SK-N-SH treated with all-trans-retinoic acid at 6 μM for 48 hours (cell line): ENCODE results near the gene RTN1.

Experiments used
- ATAC-seq: fragments of 200-7000 bp; cut with Tn5 transposase; 3 replicates; pipeline ENCODE4 v1.9.1; 2020; ENCODE audit warnings: mild to moderate bottlenecking, moderate library complexity
- ARNTL ChIP-seq: fragments of 450-650 bp; formaldehyde crosslinking; IDR thresholded peaks from 2 replicates; pipeline ENCODE4 v1.5.0; 2020; ENCODE audit warnings: low read depth, mild to moderate bottlenecking, moderate library complexity, borderline replicate concordance
- CSDC2 ChIP-seq: fragments of 250-450 bp; sonication (Bioruptor Pico); IDR thresholded peaks from 2 replicates; pipeline ENCODE4 v1.5.0; 2020; ENCODE audit warnings: mild to moderate bottlenecking, moderate library complexity
- ESRRG ChIP-seq: fragments of 250-450 bp; sonication (Bioruptor Pico); IDR thresholded peaks from 2 replicates; pipeline ENCODE4 v1.6.1; 2021; ENCODE audit warnings: mild to moderate bottlenecking
- GLIS3 ChIP-seq: fragments of 250-450 bp; sonication (Bioruptor Pico); IDR thresholded peaks from 2 replicates; pipeline ENCODE4 v1.5.0; 2020; ENCODE audit warnings: mild to moderate bottlenecking, moderate library complexity
- ISL1 ChIP-seq: fragments of 250-450 bp; sonication (Bioruptor Pico); IDR thresholded peaks from 2 replicates; pipeline ENCODE4 v2.1.2; 2022; ENCODE audit warnings: mild to moderate bottlenecking, moderate library complexity
- OSR1 ChIP-seq: fragments of 250-450 bp; sonication (Bioruptor Pico); IDR thresholded peaks from 2 replicates; pipeline ENCODE4 v1.8.0; 2022; ENCODE audit warnings: moderate library complexity, mild to moderate bottlenecking, inconsistent platforms
- SNAI2 ChIP-seq: fragments of 250-450 bp; sonication (Bioruptor Pico); IDR thresholded peaks from 2 replicates; pipeline ENCODE4 v1.5.0; 2020; ENCODE audit warnings: mild to moderate bottlenecking, moderate library complexity
- TCF4 ChIP-seq: fragments of 250-450 bp; sonication (Bioruptor Pico); IDR thresholded peaks from 2 replicates; pipeline ENCODE4 v1.8.0; 2021; ENCODE audit warnings: mild to moderate bottlenecking, moderate library complexity, borderline replicate concordance
- TOX ChIP-seq: fragments of 250-450 bp; sonication (Bioruptor Pico); IDR thresholded peaks from 2 replicates; pipeline ENCODE4 v1.8.0; 2021; ENCODE audit warnings: mild to moderate bottlenecking, moderate library complexity, borderline replicate concordance
- ZC3H10 ChIP-seq: fragments of 250-450 bp; sonication (Bioruptor Pico); IDR thresholded peaks from 2 replicates; pipeline ENCODE4 v1.5.1; 2021; ENCODE audit warnings: mild to moderate bottlenecking, moderate library complexity
- ZFP3 ChIP-seq: fragments of 250-450 bp; sonication (Bioruptor Pico); IDR thresholded peaks from 2 replicates; pipeline ENCODE4 v1.5.0; 2020; ENCODE audit warnings: mild to moderate bottlenecking, moderate library complexity
- ZFP30 ChIP-seq: fragments of 450-650 bp; formaldehyde crosslinking; IDR thresholded peaks from 2 replicates; pipeline ENCODE4 v1.5.0; 2022; ENCODE audit warnings: mild to moderate bottlenecking, moderate library complexity
- ZNF70 ChIP-seq: fragments of 450-650 bp; formaldehyde crosslinking; IDR thresholded peaks from 2 replicates; pipeline ENCODE4 v1.5.0; 2020; ENCODE audit warnings: mild to moderate bottlenecking, moderate library complexity
- ZNF8 ChIP-seq: fragments of 450-650 bp; formaldehyde crosslinking; IDR thresholded peaks from 2 replicates; pipeline ENCODE4 v1.5.0; 2020; ENCODE audit warnings: mild to moderate bottlenecking, moderate library complexity
- TF ChIP-seq, protein P1 (sequence below): fragments of 250-450 bp; sonication (Bioruptor Pico); IDR thresholded peaks from 2 replicates; pipeline ENCODE4 v1.8.0; 2020; ENCODE audit warnings: mild to moderate bottlenecking, moderate library complexity, borderline replicate concordance
- TF ChIP-seq, protein P2 (sequence below): fragments of 250-450 bp; sonication (Bioruptor Pico); IDR thresholded peaks from 2 replicates; pipeline ENCODE4 v1.5.0; 2020; ENCODE audit warnings: mild to moderate bottlenecking, moderate library complexity
- TF ChIP-seq, protein P3 (sequence below): fragments of 250-450 bp; sonication (Bioruptor Pico); IDR thresholded peaks from 2 replicates; pipeline ENCODE4 v1.5.1; 2021; ENCODE audit warnings: mild to moderate bottlenecking, moderate library complexity
- TF ChIP-seq, protein P4 (sequence below): fragments of 250-450 bp; sonication (Bioruptor Pico); IDR thresholded peaks from 2 replicates; pipeline ENCODE4 v1.8.0; 2021; ENCODE audit warnings: low read depth, mild to moderate bottlenecking, moderate library complexity, borderline replicate concordance
- TF ChIP-seq, protein P5 (sequence below): fragments of 250-450 bp; sonication (Bioruptor Pico); IDR thresholded peaks from 2 replicates; pipeline ENCODE4 v1.5.1; 2020; ENCODE audit warnings: low read depth, mild to moderate bottlenecking, moderate library complexity

Gene RTN1

GRCh38 chr14:59771577-59771976, 99.0 kb downstream of the RTN1 start:
- ATAC-seq = no peak; the same call in 2 of the 3 replicates
- TF ChIP-seq, protein P1, sequence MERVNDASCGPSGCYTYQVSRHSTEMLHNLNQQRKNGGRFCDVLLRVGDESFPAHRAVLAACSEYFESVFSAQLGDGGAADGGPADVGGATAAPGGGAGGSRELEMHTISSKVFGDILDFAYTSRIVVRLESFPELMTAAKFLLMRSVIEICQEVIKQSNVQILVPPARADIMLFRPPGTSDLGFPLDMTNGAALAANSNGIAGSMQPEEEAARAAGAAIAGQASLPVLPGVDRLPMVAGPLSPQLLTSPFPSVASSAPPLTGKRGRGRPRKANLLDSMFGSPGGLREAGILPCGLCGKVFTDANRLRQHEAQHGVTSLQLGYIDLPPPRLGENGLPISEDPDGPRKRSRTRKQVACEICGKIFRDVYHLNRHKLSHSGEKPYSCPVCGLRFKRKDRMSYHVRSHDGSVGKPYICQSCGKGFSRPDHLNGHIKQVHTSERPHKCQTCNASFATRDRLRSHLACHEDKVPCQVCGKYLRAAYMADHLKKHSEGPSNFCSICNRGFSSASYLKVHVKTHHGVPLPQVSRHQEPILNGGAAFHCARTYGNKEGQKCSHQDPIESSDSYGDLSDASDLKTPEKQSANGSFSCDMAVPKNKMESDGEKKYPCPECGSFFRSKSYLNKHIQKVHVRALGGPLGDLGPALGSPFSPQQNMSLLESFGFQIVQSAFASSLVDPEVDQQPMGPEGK = peak; percentile 87; the same call in 1 of the 2 replicates
- TF ChIP-seq ZNF8 (peak; percentile 12; the same call in 1 of the 2 replicates), ISL1 (CRISPR knock-in tag) (peak; percentile 99), GLIS3 (CRISPR knock-in tag) (peak; percentile 92; the same call in 1 of the 2 replicates), ZC3H10 (CRISPR knock-in tag) (no peak), ARNTL (CRISPR knock-in tag) (no peak), ZFP30 (CRISPR knock-in tag) (no peak; the same call in 1 of the 2 replicates), ESRRG (CRISPR knock-in tag) (0 out of 2 replicates have a peak, but pooled peaks have one; percentile 73), ZFP3 (CRISPR knock-in tag) (peak; percentile 68; the same call in 1 of the 2 replicates), TCF4 (peak; percentile 92), SNAI2 (CRISPR knock-in tag) (peak; percentile 94)
- TF ChIP-seq, protein P2, sequence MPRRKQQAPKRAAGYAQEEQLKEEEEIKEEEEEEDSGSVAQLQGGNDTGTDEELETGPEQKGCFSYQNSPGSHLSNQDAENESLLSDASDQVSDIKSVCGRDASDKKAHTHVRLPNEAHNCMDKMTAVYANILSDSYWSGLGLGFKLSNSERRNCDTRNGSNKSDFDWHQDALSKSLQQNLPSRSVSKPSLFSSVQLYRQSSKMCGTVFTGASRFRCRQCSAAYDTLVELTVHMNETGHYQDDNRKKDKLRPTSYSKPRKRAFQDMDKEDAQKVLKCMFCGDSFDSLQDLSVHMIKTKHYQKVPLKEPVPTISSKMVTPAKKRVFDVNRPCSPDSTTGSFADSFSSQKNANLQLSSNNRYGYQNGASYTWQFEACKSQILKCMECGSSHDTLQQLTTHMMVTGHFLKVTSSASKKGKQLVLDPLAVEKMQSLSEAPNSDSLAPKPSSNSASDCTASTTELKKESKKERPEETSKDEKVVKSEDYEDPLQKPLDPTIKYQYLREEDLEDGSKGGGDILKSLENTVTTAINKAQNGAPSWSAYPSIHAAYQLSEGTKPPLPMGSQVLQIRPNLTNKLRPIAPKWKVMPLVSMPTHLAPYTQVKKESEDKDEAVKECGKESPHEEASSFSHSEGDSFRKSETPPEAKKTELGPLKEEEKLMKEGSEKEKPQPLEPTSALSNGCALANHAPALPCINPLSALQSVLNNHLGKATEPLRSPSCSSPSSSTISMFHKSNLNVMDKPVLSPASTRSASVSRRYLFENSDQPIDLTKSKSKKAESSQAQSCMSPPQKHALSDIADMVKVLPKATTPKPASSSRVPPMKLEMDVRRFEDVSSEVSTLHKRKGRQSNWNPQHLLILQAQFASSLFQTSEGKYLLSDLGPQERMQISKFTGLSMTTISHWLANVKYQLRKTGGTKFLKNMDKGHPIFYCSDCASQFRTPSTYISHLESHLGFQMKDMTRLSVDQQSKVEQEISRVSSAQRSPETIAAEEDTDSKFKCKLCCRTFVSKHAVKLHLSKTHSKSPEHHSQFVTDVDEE (CRISPR knock-in tag) = peak; percentile 95
- TF ChIP-seq, protein P3, sequence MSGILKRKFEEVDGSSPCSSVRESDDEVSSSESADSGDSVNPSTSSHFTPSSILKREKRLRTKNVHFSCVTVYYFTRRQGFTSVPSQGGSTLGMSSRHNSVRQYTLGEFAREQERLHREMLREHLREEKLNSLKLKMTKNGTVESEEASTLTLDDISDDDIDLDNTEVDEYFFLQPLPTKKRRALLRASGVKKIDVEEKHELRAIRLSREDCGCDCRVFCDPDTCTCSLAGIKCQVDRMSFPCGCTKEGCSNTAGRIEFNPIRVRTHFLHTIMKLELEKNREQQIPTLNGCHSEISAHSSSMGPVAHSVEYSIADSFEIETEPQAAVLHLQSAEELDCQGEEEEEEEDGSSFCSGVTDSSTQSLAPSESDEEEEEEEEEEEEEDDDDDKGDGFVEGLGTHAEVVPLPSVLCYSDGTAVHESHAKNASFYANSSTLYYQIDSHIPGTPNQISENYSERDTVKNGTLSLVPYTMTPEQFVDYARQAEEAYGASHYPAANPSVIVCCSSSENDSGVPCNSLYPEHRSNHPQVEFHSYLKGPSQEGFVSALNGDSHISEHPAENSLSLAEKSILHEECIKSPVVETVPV (CRISPR knock-in tag) = peak; percentile 92
- TF ChIP-seq, protein P4, sequence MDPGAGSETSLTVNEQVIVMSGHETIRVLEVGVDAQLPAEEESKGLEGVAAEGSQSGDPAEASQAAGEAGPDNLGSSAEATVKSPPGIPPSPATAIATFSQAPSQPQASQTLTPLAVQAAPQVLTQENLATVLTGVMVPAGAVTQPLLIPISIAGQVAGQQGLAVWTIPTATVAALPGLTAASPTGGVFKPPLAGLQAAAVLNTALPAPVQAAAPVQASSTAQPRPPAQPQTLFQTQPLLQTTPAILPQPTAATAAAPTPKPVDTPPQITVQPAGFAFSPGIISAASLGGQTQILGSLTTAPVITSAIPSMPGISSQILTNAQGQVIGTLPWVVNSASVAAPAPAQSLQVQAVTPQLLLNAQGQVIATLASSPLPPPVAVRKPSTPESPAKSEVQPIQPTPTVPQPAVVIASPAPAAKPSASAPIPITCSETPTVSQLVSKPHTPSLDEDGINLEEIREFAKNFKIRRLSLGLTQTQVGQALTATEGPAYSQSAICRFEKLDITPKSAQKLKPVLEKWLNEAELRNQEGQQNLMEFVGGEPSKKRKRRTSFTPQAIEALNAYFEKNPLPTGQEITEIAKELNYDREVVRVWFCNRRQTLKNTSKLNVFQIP = peak; percentile 48; the same call in 1 of the 2 replicates
- TF ChIP-seq, protein P5, sequence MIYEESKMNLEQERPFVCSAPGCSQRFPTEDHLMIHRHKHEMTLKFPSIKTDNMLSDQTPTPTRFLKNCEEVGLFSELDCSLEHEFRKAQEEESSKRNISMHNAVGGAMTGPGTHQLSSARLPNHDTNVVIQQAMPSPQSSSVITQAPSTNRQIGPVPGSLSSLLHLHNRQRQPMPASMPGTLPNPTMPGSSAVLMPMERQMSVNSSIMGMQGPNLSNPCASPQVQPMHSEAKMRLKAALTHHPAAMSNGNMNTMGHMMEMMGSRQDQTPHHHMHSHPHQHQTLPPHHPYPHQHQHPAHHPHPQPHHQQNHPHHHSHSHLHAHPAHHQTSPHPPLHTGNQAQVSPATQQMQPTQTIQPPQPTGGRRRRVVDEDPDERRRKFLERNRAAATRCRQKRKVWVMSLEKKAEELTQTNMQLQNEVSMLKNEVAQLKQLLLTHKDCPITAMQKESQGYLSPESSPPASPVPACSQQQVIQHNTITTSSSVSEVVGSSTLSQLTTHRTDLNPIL (CRISPR knock-in tag) = peak; percentile 96

DNA sequence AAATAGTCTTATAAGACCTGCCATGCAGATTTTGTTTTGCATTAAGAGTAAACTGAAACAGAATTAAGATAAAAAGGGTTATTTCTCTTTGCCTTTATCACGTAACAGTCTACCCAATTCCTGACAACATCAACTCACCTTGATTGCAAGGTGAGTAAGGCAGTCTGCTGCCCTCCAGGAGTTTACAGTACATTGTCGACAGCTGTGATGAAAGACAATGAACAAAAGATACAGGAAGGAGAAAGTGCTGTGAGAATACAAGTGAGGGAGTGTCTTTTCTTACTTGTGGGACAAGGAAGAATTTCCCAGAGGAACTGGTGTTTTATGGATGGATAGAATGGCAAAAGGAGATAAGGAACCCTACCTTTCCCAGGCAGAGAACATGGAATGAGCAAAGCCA, 101.0 kb downstream of the RTN1 start:
- ATAC-seq = no peak
- no peak for TF ChIP-seq TOX (CRISPR knock-in tag)
- TF ChIP-seq OSR1 (CRISPR knock-in tag) = no peak
- TF ChIP-seq CSDC2 (CRISPR knock-in tag) = no peak
- no peak for TF ChIP-seq ZNF70

DNA sequence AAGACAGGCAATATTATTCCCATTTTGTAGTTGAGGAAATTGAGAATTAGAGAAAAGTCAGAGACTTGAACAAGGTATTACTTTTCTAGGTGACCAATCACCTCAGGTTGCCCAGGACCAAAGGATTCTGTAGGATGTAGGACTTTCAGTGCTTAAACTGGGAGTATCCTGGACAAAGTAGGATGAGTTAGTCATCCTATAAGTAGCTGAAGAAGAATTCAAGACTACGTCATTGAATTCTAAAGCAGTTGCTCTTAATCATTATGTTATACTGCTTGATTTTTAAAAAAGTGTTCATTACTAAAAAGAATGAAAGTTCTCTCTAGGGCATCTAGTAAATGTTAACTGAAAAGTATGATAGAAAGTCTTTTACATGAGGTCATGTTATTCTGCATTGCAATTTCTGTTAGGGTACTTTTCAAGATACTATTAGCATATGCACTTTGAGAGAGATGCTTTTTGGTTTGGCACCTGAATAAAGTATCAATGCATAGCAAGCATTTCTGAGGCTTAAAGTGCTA, 101.7 kb downstream of the RTN1 start:
- ATAC-seq = no peak
- TF ChIP-seq OSR1 (CRISPR knock-in tag) = no peak
- TF ChIP-seq ZNF8 = no peak

- ATAC-seq = no peak
Observed at GRCh38 chr14:59761851-59762250, 108.7 kb downstream of the RTN1 start.

More at GRCh38 chr14:59761851-59762250, 108.7 kb downstream of the RTN1 start:
- TF ChIP-seq ISL1 (CRISPR knock-in tag) = no peak
- no peak for TF ChIP-seq GLIS3 (CRISPR knock-in tag)
